ENCODE results near the gene RAPGEF4.

RAPGEF4 gene

GRCh38 chr2:172735582-172736423 is at the start of gene RAPGEF4:
TSS of gene RAPGEF4 (plus strand) at chr2:172735845. CDS start at chr2:172735984, 139 bp downstream.
- peak in 1 of 2 experiments; percentile 26 for DNase-seq

DNA sequence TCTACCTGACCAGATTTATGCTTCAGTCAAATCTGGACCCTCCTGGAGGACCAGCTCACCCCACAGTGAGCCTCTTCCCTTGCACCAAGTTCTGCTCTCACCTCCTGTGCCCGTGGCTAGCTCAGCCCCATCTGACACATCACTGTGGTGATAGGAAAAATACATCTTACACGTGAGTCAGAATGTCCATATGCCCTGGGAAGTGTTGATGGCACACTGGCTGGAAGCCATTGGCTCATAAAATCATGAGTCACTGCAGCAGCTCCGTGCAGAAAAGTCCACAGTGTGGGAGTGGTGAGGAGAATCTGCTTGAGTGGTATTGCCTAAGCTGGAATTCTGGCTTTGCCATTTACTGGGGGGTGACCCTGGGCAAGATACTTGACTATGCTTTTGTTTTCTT is 42.6 kb upstream of the RAPGEF4 start:
- peak; percentile 52 to 63 for DNase-seq

DNA sequence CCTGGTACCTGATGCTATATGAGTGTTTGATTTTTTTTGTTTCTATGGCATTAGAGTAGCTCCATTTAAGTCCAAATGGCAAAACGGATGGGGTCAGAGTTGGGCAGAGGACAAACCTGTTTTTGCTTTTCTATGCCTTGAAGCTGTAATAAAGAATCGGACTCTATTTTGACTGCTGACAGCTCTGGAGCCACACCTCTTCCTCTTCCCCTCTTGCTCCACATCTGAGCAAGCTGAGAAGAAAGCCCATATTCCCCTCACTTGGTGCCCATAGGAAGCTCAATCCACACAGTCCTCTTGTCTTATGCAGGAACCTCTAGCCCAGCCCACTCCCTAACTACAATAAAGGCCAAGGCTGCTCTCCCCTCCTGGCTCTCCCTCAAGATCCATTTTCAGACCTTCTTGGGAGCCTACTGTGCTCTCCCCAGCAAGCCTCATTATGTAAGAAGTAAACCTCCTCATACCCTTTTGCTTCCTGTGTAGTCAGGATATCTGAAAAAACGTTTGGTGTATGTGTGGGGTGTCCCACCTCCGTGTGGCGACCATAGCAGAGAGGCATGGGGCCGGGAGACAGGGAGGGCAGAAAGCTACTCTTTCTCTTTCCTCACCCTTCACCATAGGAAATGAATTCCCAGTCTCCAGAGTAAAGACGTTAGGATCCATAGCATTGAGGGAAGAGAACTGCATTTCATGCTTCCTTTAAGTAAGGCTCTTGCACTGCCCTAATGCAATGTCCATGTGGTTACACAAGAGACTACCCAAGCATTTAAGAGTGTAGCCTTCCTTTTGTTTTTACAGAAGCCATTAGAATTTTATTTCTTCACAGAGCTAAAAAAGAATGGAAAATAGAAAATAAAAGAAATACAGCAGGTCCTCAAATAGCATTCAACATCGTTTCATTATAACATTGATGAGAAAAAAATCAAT is 41.9 kb upstream of the RAPGEF4 start:
- DNase-seq = no peak

DNA sequence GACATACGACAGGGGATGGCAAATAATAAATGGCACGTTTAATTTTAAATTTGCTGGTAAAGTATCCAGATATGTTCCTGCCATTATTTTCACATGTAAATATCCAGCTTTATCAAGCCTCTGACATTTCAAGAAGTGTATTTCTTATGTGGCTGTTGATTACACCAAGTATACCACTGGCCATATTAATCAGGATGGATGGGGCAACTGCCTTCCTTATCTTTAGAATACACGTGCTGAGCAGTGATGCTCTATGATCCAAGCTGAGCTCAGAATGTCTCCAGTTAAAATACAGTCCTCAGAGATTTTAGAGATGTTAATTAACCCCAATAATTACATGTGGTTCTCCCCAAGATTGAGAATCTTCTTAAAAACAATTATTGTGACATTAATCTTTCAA is 38.3 kb upstream of the RAPGEF4 start:
- DNase-seq = no peak

DNA sequence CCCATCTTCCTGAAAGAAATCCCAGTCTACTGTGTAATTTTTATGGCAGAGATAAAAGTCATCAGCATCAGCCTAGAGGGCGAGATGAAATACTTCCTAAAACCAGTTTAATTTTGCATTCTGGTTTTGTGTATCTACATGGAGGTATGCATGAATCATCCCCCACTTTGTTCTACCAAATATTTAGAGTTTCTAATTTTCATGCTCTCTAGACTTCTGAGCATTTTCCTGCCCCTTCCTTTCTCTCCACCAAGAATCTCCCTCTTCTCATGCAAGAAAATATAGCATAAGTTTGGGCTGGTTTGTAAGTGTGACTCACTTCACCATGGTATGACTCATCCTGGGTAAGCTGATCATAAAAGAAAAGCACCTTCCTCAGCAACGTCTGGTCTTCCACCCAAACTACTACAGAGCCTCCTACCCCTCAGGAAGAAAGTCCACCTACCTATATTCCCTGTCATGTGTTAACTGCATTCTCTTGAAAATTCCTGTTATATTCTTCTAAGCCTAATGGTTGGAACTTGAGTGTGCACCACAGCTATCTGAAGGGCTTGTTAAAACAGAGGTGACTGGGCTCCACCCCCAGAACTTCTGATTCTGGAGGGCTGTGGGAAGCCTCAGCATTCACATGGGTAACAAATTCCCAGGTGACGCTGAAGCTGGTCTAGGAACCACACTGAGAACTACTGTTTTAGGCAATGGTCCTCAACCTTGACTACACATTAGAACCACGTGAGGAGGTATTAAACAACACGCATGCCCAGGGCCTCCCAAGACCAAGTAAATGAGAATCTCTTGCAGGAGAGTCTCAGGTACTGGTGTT is 37.4 kb upstream of the RAPGEF4 start:
- DNase-seq = peak; percentile 32 to 33

GRCh38 chr2:172701250-172701649 is 34.4 kb upstream of the RAPGEF4 start:
- no peak for DNase-seq

DNA sequence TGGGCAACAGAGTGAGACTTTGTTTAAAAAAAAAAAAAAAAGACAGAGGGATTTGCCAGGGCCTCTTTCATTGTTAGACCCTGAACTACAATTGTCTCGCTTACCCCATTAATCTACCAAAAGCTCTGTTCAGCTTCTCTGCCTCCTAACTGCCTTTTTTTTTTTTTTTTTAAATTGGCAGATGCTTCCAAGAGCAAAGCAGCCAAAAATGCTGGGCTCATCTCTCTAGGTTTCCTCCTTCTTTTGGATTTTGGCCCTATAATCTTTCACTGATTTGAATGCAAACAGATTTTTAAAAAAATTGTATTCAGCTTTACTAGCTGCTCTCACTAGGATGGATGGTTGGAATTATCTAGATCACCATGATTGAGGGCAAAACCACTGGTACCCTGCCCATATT is 33.2 kb upstream of the RAPGEF4 start:
- DNase-seq = no peak

- no peak for DNase-seq
Observed at GRCh38 chr2:172704072-172704936, 31.3 kb upstream of the RAPGEF4 start.

GRCh38 chr2:172705352-172705751 is 30.3 kb upstream of the RAPGEF4 start:
- no peak for DNase-seq

DNA sequence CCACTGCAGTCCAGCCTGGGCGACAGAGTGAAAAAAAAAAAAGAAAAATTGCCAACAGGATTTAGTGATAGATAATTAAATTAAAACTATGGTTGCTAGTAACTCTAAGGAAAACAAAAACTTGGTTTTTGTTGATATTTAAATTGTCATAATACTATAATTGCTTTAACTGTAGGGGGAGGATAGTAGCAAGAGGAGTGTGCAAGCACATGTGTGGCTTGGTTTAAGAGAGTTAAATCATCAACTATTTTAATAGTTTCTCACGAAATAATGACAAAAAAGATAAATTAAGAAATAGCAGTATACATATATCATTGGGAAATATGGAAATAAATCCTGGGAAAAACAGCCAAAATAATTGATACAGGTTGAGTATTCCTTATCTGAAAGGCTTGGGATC is 27.4 kb upstream of the RAPGEF4 start:
- no peak for DNase-seq

- no peak for DNase-seq
Observed at GRCh38 chr2:172709566-172710291, 25.9 kb upstream of the RAPGEF4 start.

DNA sequence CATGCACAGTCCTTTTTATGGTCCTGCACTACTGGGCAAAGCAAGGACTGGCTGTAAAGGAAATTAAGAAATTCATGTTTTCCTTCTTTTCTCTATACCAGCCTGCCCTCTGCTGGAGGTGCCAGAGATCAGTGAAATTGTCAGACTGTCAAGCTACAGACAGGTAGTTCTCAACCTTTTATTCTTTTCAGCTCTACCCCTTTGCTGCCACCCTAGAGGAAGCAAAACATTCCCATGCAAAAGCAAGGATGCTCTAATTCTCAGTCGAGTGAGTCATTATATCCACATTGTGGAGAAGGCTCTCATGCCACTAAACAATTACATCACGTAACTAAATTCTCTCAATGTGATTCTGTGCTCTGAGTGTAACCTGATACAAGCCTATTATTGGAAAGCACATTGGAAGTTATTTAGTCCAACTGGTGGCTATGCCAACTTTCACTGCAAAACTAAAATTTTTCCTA is 25.0 kb upstream of the RAPGEF4 start:
- DNase-seq = peak; percentile 38 to 53

- no peak for DNase-seq
Observed at GRCh38 chr2:172711110-172711509, 24.5 kb upstream of the RAPGEF4 start.

GRCh38 chr2:172712251-172712650 is 23.4 kb upstream of the RAPGEF4 start:
- no peak for DNase-seq

DNA sequence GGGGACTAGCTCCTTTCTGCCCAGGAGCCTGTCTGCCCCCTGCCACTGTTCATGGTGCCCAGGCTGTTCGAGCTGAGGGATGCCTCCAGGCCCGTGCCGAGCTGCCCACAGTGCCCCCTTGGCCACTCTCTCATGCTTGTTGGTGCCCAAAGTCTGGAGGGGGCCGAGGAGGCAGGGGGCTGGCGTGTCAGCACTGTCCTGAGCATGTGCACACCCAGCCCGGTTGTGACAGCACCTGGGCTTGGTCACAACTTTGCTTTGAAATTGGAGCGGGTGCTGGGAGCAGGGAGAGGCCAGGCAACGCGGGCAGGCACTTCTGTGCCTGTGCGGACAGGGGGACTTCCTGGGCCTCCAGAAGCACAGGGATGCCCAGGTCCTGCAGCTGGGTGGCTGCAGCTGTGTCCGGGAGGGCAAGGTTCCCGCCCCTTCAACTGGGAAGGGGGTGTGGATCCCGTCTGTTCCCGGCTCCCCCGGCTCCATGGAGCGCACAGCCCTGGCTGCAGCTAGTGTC is 22.2 kb upstream of the RAPGEF4 start:
- no peak for DNase-seq

DNA sequence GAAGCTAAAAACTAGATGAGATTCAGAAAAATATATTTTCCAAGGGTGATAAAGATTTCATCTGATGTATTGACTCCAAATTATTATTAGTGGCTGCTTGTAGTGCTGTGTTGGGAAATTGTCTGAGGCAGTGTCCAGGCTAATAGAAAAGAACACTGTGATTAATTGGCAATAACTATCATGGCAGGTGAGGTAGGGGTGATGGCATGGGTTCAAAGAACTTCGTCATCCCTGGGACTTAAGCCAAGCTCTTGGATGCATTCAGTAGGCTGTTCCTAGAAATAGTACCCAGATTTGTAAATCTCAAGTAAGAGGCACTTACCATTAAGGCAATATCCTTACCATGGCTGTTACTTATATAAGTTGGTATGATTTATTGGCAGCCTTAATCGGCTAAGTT is 13.2 kb upstream of the RAPGEF4 start:
- DNase-seq = no peak

DNA sequence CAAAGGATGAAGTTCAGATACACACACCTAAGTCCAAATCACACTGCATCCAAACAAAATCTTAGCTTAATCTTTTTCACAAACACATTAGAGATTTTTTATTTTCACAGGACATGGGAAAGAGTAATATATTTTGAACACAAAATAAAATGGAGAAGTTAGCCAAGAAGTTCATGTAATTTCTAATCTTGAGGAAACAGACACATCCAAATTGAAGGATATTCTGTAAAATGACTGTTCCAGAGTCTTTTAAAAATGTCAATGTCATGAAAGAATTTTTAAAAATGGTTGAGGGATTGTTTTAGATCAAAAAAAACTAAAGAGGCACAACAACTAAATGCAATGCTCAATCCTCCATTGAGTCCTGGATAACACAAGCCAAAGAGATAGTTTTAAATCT is 12.4 kb upstream of the RAPGEF4 start:
- DNase-seq = no peak

DNA sequence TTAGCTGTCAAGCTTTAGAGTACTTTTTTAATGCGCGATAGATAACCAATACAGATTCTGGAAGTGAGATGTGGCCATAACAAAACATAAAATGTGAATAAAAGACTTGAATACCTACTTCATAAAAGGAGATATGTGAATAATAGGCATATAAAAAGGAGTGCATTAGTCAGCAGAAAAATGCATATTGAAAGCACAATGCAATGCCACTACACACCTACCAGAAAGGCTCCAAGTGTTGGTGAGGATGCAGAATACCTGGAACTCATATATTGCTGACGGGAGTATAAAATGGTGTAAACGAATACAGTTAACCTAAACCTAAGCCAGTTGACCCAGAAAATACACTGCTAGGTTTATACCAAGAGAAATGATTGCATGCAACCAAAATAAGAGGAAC is 10.9 kb upstream of the RAPGEF4 start:
- DNase-seq = no peak

DNA sequence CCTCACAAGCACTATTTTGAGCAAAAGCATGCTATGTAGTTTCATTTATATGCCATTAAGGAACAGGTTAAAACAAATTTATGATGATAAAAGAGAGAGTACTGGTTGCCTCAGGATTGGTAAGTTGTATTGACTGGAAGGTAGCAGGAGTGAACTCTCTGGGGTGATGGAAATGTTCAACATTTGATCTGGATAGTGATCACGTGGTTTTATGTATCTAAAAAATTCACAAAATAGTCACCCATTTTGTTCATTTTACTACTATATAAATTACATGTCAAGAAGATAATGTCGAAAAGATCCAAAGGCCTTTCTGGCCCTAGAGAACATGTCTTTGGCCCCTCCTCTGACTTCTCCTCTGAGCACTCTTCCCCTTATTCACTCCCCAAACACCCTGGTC is 10.4 kb upstream of the RAPGEF4 start:
- DNase-seq = no peak

- DNase-seq = no peak
Observed at GRCh38 chr2:172725746-172726145, 9.9 kb upstream of the RAPGEF4 start.

Data from activated T-cell treated with anti-CD3 and anti-CD28 coated beads, Interleukin-2, amount 50 U/mL, for 48 hours (primary cell).